Measurements from ENCODE around the gene KIF12. TPM values are rescaled to one million over a fixed set of nuclear protein-coding genes. Genes with fewer than 3 reads are reported as not detected.

Gene KIF12
- total RNA-seq, 2 donors from 2014 or later, result not detected

- Histone ChIP-seq H3K27ac (no peak overlapping the region), H3K9me3 (no peaks in the 10 kb centered on the region), H3K36me3 (no peaks in the 10 kb centered on the region), H3K4me3 (no peak overlapping the region), H3K4me1 (peaks cover 0 to 11% of the 10 kb centered on the region in 2 donors), H3K27me3 (no peaks in the 10 kb centered on the region)
- no peak for DNase-seq (ENCODE audit: low spot score)
- no peak for TF ChIP-seq CTCF (IDR thresholded peaks at IDR 0.05)
These were observed 22.4 kb upstream of the KIF12 start for GRCh38 chr9:114121227-114122135.

- Histone ChIP-seq H3K36me3 (no peaks in the 10 kb centered on the region), H3K9me3 (no peaks in the 10 kb centered on the region), H3K27me3 (no peaks in the 10 kb centered on the region), H3K4me1 (peaks cover 0 to 11% of the 10 kb centered on the region in 2 donors), H3K27ac (no peak overlapping the region), H3K4me3 (no peak overlapping the region)
- DNase-seq (ENCODE audit: low spot score), result no peak
- no peak for TF ChIP-seq CTCF (IDR thresholded peaks at IDR 0.05)
These were observed 21.3 kb upstream of the KIF12 start for GRCh38 chr9:114120192-114121014.

GRCh38 chr9:114119242-114120191 lies 20.4 kb upstream of the KIF12 start:
- no peaks in the 10 kb centered on the region for H3K27me3 ChIP-seq
- TF ChIP-seq CTCF (IDR thresholded peaks at IDR 0.05), result no peak
- no peak for DNase-seq (ENCODE audit: low spot score)

GRCh38 chr9:114117996-114118830 lies 19.1 kb upstream of the KIF12 start:
- H3K9me3 ChIP-seq, result no peaks in the 10 kb centered on the region
- no peak for DNase-seq (ENCODE audit: low spot score)
- H3K27ac ChIP-seq, result no peak overlapping the region
- H3K27me3 ChIP-seq, result no peaks in the 10 kb centered on the region
- peaks cover 0 to 6% of the 10 kb centered on the region in 2 donors for H3K4me1 ChIP-seq
- H3K4me3 ChIP-seq, result no peak overlapping the region
- TF ChIP-seq CTCF (IDR thresholded peaks at IDR 0.05), result no peak
- no peaks in the 10 kb centered on the region for H3K36me3 ChIP-seq

More at GRCh38 chr9:114119242-114120191, 20.4 kb upstream of the KIF12 start:
- peaks cover 0 to 3% of the 10 kb centered on the region in 2 donors for H3K4me1 ChIP-seq
- no peaks in the 10 kb centered on the region for H3K9me3 ChIP-seq
- H3K36me3 ChIP-seq, result no peaks in the 10 kb centered on the region
- no peak overlapping the region for H3K4me3 ChIP-seq
- H3K27ac ChIP-seq, result no peak overlapping the region

Data from right atrium auricular region (tissue), 2 donors.